Osteoblast (primary cell): ENCODE data around the gene EXOC3L4. TPM values are rescaled to one million over a fixed set of nuclear protein-coding genes. Genes with fewer than 3 reads are reported as not detected.

ENCODE experiments used
- DNase-seq: peaks from one replicate; pipeline ENCODE4 v3.0.0; 2011; ENCODE audit warnings: low spot score, mixed read lengths; ENCODE audit not compliant: insufficient read length; ENCODE audit errors: missing footprints
- H2AFZ ChIP-seq: 2 replicates; pipeline ENCODE4 v1.6.0; 2011; ENCODE audit warnings: mild to moderate bottlenecking, low read length
- H3K27ac ChIP-seq: 2 replicates; pipeline ENCODE4 v1.5.1; 2011; ENCODE audit warnings: mild to moderate bottlenecking, low read depth, low read length, moderate library complexity
- H3K27me3 ChIP-seq: 2 replicates; pipeline ENCODE4 v1.6.0; 2012; ENCODE audit warnings: mild to moderate bottlenecking, control low read depth, inconsistent platforms, low read length, moderate library complexity; ENCODE audit not compliant: insufficient read depth
- H3K36me3 ChIP-seq: 2 replicates; pipeline ENCODE4 v1.5.1; 2011; ENCODE audit warnings: mild to moderate bottlenecking, low read length, control low read depth, moderate library complexity; ENCODE audit not compliant: insufficient read depth
- H3K4me1 ChIP-seq: 2 replicates; pipeline ENCODE4 v1.5.1; 2011; ENCODE audit warnings: mild to moderate bottlenecking, low read length, control low read depth, moderate library complexity; ENCODE audit not compliant: insufficient read depth
- H3K4me2 ChIP-seq: 2 replicates; pipeline ENCODE4 v1.6.0; 2011; ENCODE audit warnings: mild to moderate bottlenecking, low read length; ENCODE audit not compliant: insufficient read depth
- H3K4me3 ChIP-seq: fragments of 200-600 bp; sonication (generic); 3 replicates; pipeline ENCODE4 v1.5.1; 2012; ENCODE audit warnings: mild to moderate bottlenecking, low read length, inconsistent platforms; ENCODE audit not compliant: insufficient read depth
- H3K79me2 ChIP-seq: 2 replicates; pipeline ENCODE4 v1.6.0; 2012; ENCODE audit warnings: mild to moderate bottlenecking, low read length, control low read depth, inconsistent platforms; ENCODE audit not compliant: insufficient read depth
- H3K9me3 ChIP-seq: 2 replicates; pipeline ENCODE4 v1.5.1; 2011; ENCODE audit warnings: low read depth, low read length, control low read depth
- H4K20me1 ChIP-seq: 2 replicates; pipeline ENCODE4 v1.6.0; 2012; ENCODE audit warnings: mild to moderate bottlenecking, low read length, control low read depth; ENCODE audit not compliant: insufficient read depth
- total RNA-seq: library from RNA; depleted of rRNA; stranded (reverse); fragments of >200 nt; gene quantifications from 2 replicates; pipeline ENCODE4 v1.2.3, GENCODE V29; 2012
- TF ChIP-seq, protein P1 (sequence below): IDR thresholded peaks from 2 replicates; pipeline ENCODE4 v1.5.1; 2011; ENCODE audit warnings: mild to moderate bottlenecking, low read depth, low read length, moderate library complexity; ENCODE audit errors: extremely low read depth

Gene EXOC3L4
- total RNA-seq, 1 donor = not detected

DNA sequence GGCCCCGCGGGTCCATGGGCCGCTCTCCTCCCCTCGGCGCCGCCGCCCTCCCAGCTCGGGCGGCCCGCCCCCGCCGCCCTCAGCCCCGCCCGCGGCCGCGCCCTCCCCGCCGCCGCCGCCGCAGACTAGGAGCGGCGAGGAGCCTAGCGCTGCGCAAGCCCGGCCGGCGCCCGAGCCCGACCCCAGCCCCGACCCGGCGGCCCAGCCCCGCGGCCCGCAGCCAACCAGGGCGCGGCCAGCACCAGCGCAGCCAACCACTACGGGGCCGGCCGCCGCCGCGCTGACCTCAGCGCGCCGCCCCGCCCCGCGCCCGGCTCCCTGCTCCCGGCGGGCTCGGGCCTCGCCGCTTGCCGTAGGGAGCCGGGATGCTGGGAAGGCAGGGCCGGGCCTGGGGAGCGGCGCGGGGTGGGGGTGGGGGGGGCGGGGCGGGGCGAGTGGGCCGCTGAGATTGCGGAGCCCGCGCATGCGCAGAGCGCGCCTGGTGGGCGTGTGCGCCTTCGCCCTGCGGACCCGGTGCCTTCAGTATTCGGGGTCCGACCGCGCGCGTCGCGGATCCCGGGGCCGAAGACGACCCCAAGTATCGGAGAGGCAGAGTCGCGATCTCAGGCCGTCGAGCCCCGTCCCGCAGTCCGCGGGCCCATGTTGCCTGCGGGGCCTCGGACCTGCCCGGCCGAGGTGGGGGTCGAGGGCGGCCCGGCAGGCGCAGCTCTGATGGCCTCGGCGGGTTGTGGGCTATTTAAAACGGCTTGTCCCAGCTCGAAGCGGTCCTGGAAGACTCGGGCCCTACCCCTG, 37.0 kb upstream of the EXOC3L4 start, which contains the start of gene CDC42BPB:
Gene CDC42BPB (minus strand): TSS at position 178 of the 792 bp plus-strand sequence. CDS start 376 bp downstream, outside the sequence.
- Histone ChIP-seq H4K20me1 (peaks cover 26% of the 10 kb centered on the region), H3K27ac (peak within 1 kb of the TSS; percentile 81), H3K4me1 (peaks cover 22% of the 10 kb centered on the region), H2AFZ (peak within 1 kb of the TSS; percentile 83), H3K36me3 (peaks cover 1% of the 10 kb centered on the region), H3K9me3 (no peaks in the 10 kb centered on the region), H3K27me3 (no peaks in the 10 kb centered on the region), H3K79me2 (peaks cover 61% of the 10 kb centered on the region), H3K4me3 (peak within 1 kb of the TSS; percentile 94), H3K4me2 (peak within 1 kb of the TSS; percentile 92)
- TF ChIP-seq, protein P1, sequence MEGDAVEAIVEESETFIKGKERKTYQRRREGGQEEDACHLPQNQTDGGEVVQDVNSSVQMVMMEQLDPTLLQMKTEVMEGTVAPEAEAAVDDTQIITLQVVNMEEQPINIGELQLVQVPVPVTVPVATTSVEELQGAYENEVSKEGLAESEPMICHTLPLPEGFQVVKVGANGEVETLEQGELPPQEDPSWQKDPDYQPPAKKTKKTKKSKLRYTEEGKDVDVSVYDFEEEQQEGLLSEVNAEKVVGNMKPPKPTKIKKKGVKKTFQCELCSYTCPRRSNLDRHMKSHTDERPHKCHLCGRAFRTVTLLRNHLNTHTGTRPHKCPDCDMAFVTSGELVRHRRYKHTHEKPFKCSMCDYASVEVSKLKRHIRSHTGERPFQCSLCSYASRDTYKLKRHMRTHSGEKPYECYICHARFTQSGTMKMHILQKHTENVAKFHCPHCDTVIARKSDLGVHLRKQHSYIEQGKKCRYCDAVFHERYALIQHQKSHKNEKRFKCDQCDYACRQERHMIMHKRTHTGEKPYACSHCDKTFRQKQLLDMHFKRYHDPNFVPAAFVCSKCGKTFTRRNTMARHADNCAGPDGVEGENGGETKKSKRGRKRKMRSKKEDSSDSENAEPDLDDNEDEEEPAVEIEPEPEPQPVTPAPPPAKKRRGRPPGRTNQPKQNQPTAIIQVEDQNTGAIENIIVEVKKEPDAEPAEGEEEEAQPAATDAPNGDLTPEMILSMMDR = no peak
- DNase-seq = peak; percentile 100

DNA sequence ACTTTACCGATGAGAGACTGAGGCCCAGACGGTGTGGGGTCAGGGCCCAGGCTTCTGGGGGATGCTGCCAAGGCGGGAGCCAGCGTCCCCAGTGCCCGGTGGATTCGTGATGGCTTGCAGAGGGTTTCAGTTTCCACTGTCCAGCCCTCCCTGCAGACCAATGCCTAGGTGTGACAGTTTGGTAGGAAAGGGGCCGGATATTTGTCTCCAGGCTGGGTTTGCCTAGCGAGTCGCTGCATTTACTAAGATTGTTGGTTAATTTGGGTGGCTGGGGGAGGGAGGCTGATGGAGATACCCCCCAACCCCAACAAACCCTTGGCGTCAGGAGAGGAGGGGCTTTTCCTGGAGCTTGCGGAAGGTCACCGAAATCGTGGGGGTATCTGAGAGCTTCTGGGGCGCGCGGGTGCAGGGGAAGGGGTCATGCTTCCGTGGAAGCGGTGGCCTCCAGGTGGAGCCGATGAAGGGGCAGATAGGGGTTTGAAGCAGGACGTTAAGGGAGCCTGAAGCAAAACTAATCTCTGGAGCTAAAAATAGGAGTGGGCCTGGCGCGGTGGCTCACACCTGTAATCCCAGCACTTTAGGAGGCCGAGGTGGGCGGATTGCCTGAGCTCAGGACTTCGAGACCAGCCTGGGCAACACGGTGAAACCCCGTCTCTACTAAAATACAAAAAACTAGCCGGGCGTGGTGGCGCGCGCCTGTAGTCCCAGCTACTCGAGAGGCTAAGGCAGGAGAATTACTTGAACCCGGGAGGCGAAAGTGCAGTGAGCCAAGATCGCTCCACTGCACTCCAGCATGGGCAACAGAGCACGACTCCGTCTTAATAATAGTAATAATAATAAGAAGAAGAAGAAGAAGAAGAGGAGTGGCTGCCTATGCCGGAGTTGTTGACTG, 36.1 kb upstream of the EXOC3L4 start:
- peaks cover 54% of the 10 kb centered on the region for H3K79me2 ChIP-seq
- H4K20me1 ChIP-seq = peaks cover 22% of the 10 kb centered on the region
- H3K4me3 ChIP-seq = peak overlapping the region; percentile 94
- no peak for DNase-seq
- TF ChIP-seq, protein P1 = no peak
- H3K4me2 ChIP-seq = peak overlapping the region; percentile 81
- peaks cover 22% of the 10 kb centered on the region for H3K4me1 ChIP-seq
- no peaks in the 10 kb centered on the region for H3K27me3 ChIP-seq
- H3K27ac ChIP-seq = peak overlapping the region; percentile 42
- H2AFZ ChIP-seq = peak overlapping the region; percentile 83
- H3K36me3 ChIP-seq = no peaks in the 10 kb centered on the region
- no peaks in the 10 kb centered on the region for H3K9me3 ChIP-seq

DNA sequence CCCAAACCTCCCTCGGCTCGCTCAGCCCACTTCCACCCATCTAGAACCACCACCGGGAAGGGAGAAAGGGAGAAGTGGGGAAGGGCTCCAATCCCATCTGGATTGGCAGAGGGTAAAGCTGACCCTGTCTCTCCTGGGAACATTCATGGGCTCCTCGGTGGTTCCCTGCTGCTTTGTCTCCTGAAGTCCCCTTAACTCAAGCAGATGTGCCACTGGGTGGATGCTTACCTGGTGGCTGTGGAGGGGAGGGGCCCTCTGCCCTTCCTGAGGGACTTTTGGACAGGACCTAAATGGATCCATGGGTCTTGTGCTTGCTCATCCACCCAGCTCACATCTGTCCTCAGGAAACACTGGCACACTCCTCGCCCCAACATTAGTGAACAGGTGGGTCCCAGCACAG, 35.0 kb upstream of the EXOC3L4 start:
- no peak overlapping the region for H3K27ac ChIP-seq
- no peak for DNase-seq
- H3K9me3 ChIP-seq = no peaks in the 10 kb centered on the region
- H3K4me1 ChIP-seq = peaks cover 22% of the 10 kb centered on the region
- TF ChIP-seq, protein P1 = no peak
- no peaks in the 10 kb centered on the region for H3K27me3 ChIP-seq
- no peak overlapping the region for H3K4me2 ChIP-seq
- H3K36me3 ChIP-seq = no peaks in the 10 kb centered on the region
- no peak overlapping the region for H2AFZ ChIP-seq
- no peak overlapping the region for H3K4me3 ChIP-seq
- H3K79me2 ChIP-seq = peaks cover 42% of the 10 kb centered on the region
- peaks cover 17% of the 10 kb centered on the region for H4K20me1 ChIP-seq
